HEK293 (cell line): ENCODE results near the gene SMC3.
A peak's percentile ranks its signal among the peaks of the same experiment; 100 is the strongest.

Experiments used
- HOXD13 ChIP-seq: sonication (generic); formaldehyde crosslinking; IDR thresholded peaks from 2 replicates; pipeline ENCODE4 v1.8.0; 2022; ENCODE audit warnings: missing genetic modification reagents, borderline replicate concordance
- INSM2 ChIP-seq: fragments of 450-650 bp; formaldehyde crosslinking; IDR thresholded peaks from 2 replicates; pipeline ENCODE4 v1.5.1; 2016; ENCODE audit warnings: missing biosample characterization, missing genetic modification characterization
- MYNN ChIP-seq: fragments of 450-650 bp; formaldehyde crosslinking; IDR thresholded peaks from 2 replicates; pipeline ENCODE4 v1.5.1; 2016; ENCODE audit warnings: missing biosample characterization, missing genetic modification characterization, borderline replicate concordance
- PBX3 ChIP-seq: sonication (generic); formaldehyde crosslinking; IDR thresholded peaks from 2 replicates; pipeline ENCODE4 v1.8.1; 2022; ENCODE audit warnings: mild to moderate bottlenecking, moderate library complexity, missing genetic modification reagents
- RBAK ChIP-seq: fragments of 450-650 bp; formaldehyde crosslinking; IDR thresholded peaks from 2 replicates; pipeline ENCODE4 v1.5.1; 2016; ENCODE audit warnings: missing biosample characterization, missing genetic modification characterization
- SP3 ChIP-seq: fragments of 450-650 bp; formaldehyde crosslinking; IDR thresholded peaks from 2 replicates; pipeline ENCODE4 v1.5.1; 2016; ENCODE audit warnings: missing biosample characterization, missing genetic modification characterization
- SP7 ChIP-seq: fragments of 450-650 bp; formaldehyde crosslinking; IDR thresholded peaks from 2 replicates; pipeline ENCODE4 v1.5.1; 2016; ENCODE audit warnings: missing biosample characterization, missing genetic modification characterization
- TRIM28 ChIP-seq: IDR thresholded peaks from 2 replicates; pipeline ENCODE4 v1.6.1; 2011; ENCODE audit warnings: low read length, control low read depth, borderline replicate concordance
- YY2 ChIP-seq: fragments of 450-650 bp; formaldehyde crosslinking; IDR thresholded peaks from 2 replicates; pipeline ENCODE4 v1.5.1; 2016; ENCODE audit warnings: missing biosample characterization, missing genetic modification characterization
- ZBTB1 ChIP-seq: fragments of 450-650 bp; formaldehyde crosslinking; IDR thresholded peaks from 2 replicates; pipeline ENCODE4 v1.5.1; 2016; ENCODE audit warnings: missing biosample characterization, missing genetic modification characterization
- ZEB2 ChIP-seq: fragments of 450-650 bp; formaldehyde crosslinking; IDR thresholded peaks from 2 replicates; pipeline ENCODE4 v1.5.1; 2016; ENCODE audit warnings: missing biosample characterization, missing genetic modification characterization
- ZNF10 ChIP-seq: fragments of 450-650 bp; formaldehyde crosslinking; IDR thresholded peaks from 2 replicates; pipeline ENCODE4 v1.5.1; 2017; ENCODE audit warnings: missing biosample characterization, missing genetic modification characterization
- ZNF121 ChIP-seq: fragments of 450-650 bp; formaldehyde crosslinking; IDR thresholded peaks from 2 replicates; pipeline ENCODE4 v1.5.1; 2016; ENCODE audit warnings: missing biosample characterization, missing genetic modification characterization
- ZNF138 ChIP-seq: fragments of 450-650 bp; formaldehyde crosslinking; IDR thresholded peaks from 2 replicates; pipeline ENCODE4 v1.5.1; 2016; ENCODE audit warnings: missing biosample characterization, missing genetic modification characterization, borderline replicate concordance
- ZNF140 ChIP-seq: fragments of 450-650 bp; formaldehyde crosslinking; IDR thresholded peaks from 2 replicates; pipeline ENCODE4 v1.5.1; 2016; ENCODE audit warnings: missing biosample characterization, missing genetic modification characterization
- ZNF155 ChIP-seq: fragments of 450-650 bp; formaldehyde crosslinking; IDR thresholded peaks from 2 replicates; pipeline ENCODE4 v1.5.1; 2016; ENCODE audit warnings: missing biosample characterization, missing genetic modification characterization
- ZNF175 ChIP-seq: fragments of 450-650 bp; formaldehyde crosslinking; IDR thresholded peaks from 2 replicates; pipeline ENCODE4 v1.5.1; 2016; ENCODE audit warnings: missing biosample characterization, missing genetic modification characterization
- ZNF26 ChIP-seq: fragments of 450-650 bp; formaldehyde crosslinking; IDR thresholded peaks from 2 replicates; pipeline ENCODE4 v1.5.1; 2016; ENCODE audit warnings: missing biosample characterization, missing genetic modification characterization
- ZNF274 ChIP-seq, 2 experiments: fragments of 200-500 bp in 1 of 2; fragments of 450-650 bp in 1 of 2; sonication (Bioruptor generic) in 1 of 2; formaldehyde crosslinking in 1 of 2; IDR thresholded peaks; 2 replicates each; pipeline versions ENCODE4 v1.5.1 to v1.6.1; 2014 to 2016; ENCODE audit warnings: borderline replicate concordance in 1 of 2, inconsistent platforms in 1 of 2, low read length in 1 of 2, missing biosample characterization in 1 of 2, missing genetic modification characterization in 1 of 2
- ZNF311 ChIP-seq: fragments of 450-650 bp; formaldehyde crosslinking; IDR thresholded peaks from 2 replicates; pipeline ENCODE4 v1.5.1; 2017; ENCODE audit warnings: missing biosample characterization, missing genetic modification characterization, borderline replicate concordance
- ZNF433 ChIP-seq: fragments of 450-650 bp; formaldehyde crosslinking; IDR thresholded peaks from 2 replicates; pipeline ENCODE4 v1.5.1; 2016; ENCODE audit warnings: missing biosample characterization, missing genetic modification characterization, low read depth
- ZNF558 ChIP-seq: fragments of 450-650 bp; formaldehyde crosslinking; IDR thresholded peaks from 2 replicates; pipeline ENCODE4 v1.5.1; 2016; ENCODE audit warnings: missing biosample characterization, missing genetic modification characterization
- ZNF585B ChIP-seq: fragments of 450-650 bp; formaldehyde crosslinking; IDR thresholded peaks from 2 replicates; pipeline ENCODE4 v1.5.1; 2016; ENCODE audit warnings: missing biosample characterization, missing genetic modification characterization
- ZNF610 ChIP-seq: fragments of 450-650 bp; formaldehyde crosslinking; IDR thresholded peaks from 2 replicates; pipeline ENCODE4 v1.5.1; 2016; ENCODE audit warnings: missing biosample characterization, missing genetic modification characterization, borderline replicate concordance
- ZNF658 ChIP-seq: fragments of 450-650 bp; formaldehyde crosslinking; IDR thresholded peaks from 2 replicates; pipeline ENCODE4; 2016; ENCODE audit warnings: missing biosample characterization, missing genetic modification characterization
- ZNF747 ChIP-seq: fragments of 450-650 bp; formaldehyde crosslinking; IDR thresholded peaks from 2 replicates; pipeline ENCODE4 v1.5.1; 2016; ENCODE audit warnings: missing biosample characterization, missing genetic modification characterization
- ZNF830 ChIP-seq: fragments of 450-650 bp; IDR thresholded peaks from 2 replicates; pipeline ENCODE4 v1.5.0; 2018; ENCODE audit warnings: missing biosample characterization, missing genetic modification characterization, low read depth, mild to moderate bottlenecking, moderate library complexity
- ZNF843 ChIP-seq: fragments of 450-650 bp; formaldehyde crosslinking; IDR thresholded peaks from 2 replicates; pipeline ENCODE4 v1.5.1; 2016; ENCODE audit warnings: missing biosample characterization, missing genetic modification characterization
- ZSCAN23 ChIP-seq: fragments of 450-650 bp; formaldehyde crosslinking; IDR thresholded peaks from 2 replicates; pipeline ENCODE4 v1.5.1; 2016; ENCODE audit warnings: missing biosample characterization, missing genetic modification characterization
- ZSCAN30 ChIP-seq: fragments of 450-650 bp; IDR thresholded peaks from 2 replicates; pipeline ENCODE4 v1.5.1; 2018; ENCODE audit warnings: missing biosample characterization, mild to moderate bottlenecking, missing genetic modification characterization, moderate library complexity
- TF ChIP-seq, protein P1 (sequence below): fragments of 450-650 bp; formaldehyde crosslinking; IDR thresholded peaks from 2 replicates; pipeline ENCODE4 v1.5.1; 2016; ENCODE audit warnings: missing biosample characterization, missing genetic modification characterization
- TF ChIP-seq, protein P2 (sequence below): fragments of 450-650 bp; formaldehyde crosslinking; IDR thresholded peaks from 2 replicates; pipeline ENCODE4 v1.5.1; 2016; ENCODE audit warnings: missing biosample characterization, missing genetic modification characterization

SMC3 gene

GRCh38 chr10:110566472-110567200, 859 bp upstream of the SMC3 start (continued):
- TF ChIP-seq PBX3 (CRISPR knock-in tag): no peak
- no peak for TF ChIP-seq ZNF311 (tag by site-specific recombination)
- TF ChIP-seq ZNF747 (tag by site-specific recombination): no peak
- TF ChIP-seq ZNF585B (tag by site-specific recombination): no peak
- no peak for TF ChIP-seq ZSCAN30
- TF ChIP-seq ZNF138 (tag by site-specific recombination): no peak
- TF ChIP-seq ZNF175 (tag by site-specific recombination): no peak
- TF ChIP-seq, protein P1, sequence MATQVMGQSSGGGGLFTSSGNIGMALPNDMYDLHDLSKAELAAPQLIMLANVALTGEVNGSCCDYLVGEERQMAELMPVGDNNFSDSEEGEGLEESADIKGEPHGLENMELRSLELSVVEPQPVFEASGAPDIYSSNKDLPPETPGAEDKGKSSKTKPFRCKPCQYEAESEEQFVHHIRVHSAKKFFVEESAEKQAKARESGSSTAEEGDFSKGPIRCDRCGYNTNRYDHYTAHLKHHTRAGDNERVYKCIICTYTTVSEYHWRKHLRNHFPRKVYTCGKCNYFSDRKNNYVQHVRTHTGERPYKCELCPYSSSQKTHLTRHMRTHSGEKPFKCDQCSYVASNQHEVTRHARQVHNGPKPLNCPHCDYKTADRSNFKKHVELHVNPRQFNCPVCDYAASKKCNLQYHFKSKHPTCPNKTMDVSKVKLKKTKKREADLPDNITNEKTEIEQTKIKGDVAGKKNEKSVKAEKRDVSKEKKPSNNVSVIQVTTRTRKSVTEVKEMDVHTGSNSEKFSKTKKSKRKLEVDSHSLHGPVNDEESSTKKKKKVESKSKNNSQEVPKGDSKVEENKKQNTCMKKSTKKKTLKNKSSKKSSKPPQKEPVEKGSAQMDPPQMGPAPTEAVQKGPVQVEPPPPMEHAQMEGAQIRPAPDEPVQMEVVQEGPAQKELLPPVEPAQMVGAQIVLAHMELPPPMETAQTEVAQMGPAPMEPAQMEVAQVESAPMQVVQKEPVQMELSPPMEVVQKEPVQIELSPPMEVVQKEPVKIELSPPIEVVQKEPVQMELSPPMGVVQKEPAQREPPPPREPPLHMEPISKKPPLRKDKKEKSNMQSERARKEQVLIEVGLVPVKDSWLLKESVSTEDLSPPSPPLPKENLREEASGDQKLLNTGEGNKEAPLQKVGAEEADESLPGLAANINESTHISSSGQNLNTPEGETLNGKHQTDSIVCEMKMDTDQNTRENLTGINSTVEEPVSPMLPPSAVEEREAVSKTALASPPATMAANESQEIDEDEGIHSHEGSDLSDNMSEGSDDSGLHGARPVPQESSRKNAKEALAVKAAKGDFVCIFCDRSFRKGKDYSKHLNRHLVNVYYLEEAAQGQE: no peak
- no peak for TF ChIP-seq RBAK (tag by site-specific recombination)
- no peak for TF ChIP-seq MYNN (tag by site-specific recombination)
- 0 out of 2 replicates have a peak, but pooled peaks have one; percentile 30 for TF ChIP-seq ZNF121
- no peak for TF ChIP-seq ZNF26 (tag by site-specific recombination)
- TF ChIP-seq TRIM28: no peak; the same call in 1 of the 2 replicates
- no peak for TF ChIP-seq YY2 (tag by site-specific recombination)
- TF ChIP-seq SP3 (tag by site-specific recombination): no peak
- TF ChIP-seq ZNF274 (IDR thresholded peaks at IDR 0.05; ENCODE audit: low read length): no peak
- TF ChIP-seq ZNF274 (tag by site-specific recombination; IDR thresholded peaks at IDR 0.05; ENCODE audit: borderline replicate concordance): no peak
- no peak for TF ChIP-seq INSM2 (tag by site-specific recombination)
- TF ChIP-seq ZBTB1: no peak
- TF ChIP-seq ZNF558: no peak
- TF ChIP-seq, protein P2, sequence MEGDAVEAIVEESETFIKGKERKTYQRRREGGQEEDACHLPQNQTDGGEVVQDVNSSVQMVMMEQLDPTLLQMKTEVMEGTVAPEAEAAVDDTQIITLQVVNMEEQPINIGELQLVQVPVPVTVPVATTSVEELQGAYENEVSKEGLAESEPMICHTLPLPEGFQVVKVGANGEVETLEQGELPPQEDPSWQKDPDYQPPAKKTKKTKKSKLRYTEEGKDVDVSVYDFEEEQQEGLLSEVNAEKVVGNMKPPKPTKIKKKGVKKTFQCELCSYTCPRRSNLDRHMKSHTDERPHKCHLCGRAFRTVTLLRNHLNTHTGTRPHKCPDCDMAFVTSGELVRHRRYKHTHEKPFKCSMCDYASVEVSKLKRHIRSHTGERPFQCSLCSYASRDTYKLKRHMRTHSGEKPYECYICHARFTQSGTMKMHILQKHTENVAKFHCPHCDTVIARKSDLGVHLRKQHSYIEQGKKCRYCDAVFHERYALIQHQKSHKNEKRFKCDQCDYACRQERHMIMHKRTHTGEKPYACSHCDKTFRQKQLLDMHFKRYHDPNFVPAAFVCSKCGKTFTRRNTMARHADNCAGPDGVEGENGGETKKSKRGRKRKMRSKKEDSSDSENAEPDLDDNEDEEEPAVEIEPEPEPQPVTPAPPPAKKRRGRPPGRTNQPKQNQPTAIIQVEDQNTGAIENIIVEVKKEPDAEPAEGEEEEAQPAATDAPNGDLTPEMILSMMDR (tag by site-specific recombination): no peak
- no peak for TF ChIP-seq ZNF610 (tag by site-specific recombination)
- TF ChIP-seq ZNF155 (tag by site-specific recombination): no peak
- no peak for TF ChIP-seq ZEB2 (tag by site-specific recombination)
- TF ChIP-seq ZNF10 (tag by site-specific recombination): no peak
- TF ChIP-seq ZNF433 (tag by site-specific recombination): no peak
- no peak for TF ChIP-seq ZNF140 (tag by site-specific recombination)
- no peak for TF ChIP-seq ZNF830 (tag by site-specific recombination)
- no peak for TF ChIP-seq ZNF658 (tag by site-specific recombination)
- peak; percentile 65 for TF ChIP-seq SP7 (tag by site-specific recombination)
- no peak for TF ChIP-seq ZSCAN23
- TF ChIP-seq ZNF843 (tag by site-specific recombination): no peak; the same call in 1 of the 2 replicates
- no peak for TF ChIP-seq HOXD13 (CRISPR knock-in tag)
